Mammary epithelial cell (primary cell): ENCODE data around the gene IPO4.
"Not testable (repeated sequence)": the region's sequence is repeated elsewhere in the genome, so short reads cannot be mapped to it uniquely, and the experiment has no call there.

Source experiments
- EZH2 ChIP-seq: IDR thresholded peaks from 2 replicates; pipeline ENCODE4 v1.6.1; 2012; ENCODE audit warnings: low read length, inconsistent platforms, borderline replicate concordance
- TF ChIP-seq, protein P1 (sequence below), 2 donors: IDR thresholded peaks in 1 of 2; conservative IDR thresholded peaks in 1 of 2; 2 replicates each; pipeline ENCODE4 v1.5.1; 2011 to 2012; ENCODE audit warnings: inconsistent platforms in 2 of 2, low read length in 2 of 2, mild to moderate bottlenecking in 2 of 2, control low read depth in 1 of 2, low read depth in 1 of 2; ENCODE audit not compliant: insufficient read depth in 1 of 2; ENCODE audit errors: extremely low read depth in 1 of 2

DNA sequence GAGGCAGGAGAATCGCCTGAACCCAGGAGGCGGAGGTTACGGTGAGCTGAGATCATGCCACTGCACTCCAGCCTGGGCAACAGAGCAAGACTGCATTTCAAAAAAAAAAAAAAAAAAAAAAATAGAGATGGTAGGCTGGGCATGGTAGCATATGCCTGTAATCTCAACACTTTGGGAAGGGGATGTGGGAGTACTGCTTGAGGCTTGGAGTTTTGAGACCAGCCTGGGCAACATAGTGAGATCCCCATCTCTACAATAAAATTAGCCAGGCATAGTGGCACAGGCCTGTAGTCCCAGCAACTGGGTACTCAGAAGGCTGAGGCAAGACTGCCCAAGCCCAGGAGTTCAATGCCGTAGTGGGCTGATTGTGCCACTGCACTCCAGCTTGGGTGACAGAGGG lies 34.4 kb upstream of the IPO4 start:
- TF ChIP-seq, protein P1, sequence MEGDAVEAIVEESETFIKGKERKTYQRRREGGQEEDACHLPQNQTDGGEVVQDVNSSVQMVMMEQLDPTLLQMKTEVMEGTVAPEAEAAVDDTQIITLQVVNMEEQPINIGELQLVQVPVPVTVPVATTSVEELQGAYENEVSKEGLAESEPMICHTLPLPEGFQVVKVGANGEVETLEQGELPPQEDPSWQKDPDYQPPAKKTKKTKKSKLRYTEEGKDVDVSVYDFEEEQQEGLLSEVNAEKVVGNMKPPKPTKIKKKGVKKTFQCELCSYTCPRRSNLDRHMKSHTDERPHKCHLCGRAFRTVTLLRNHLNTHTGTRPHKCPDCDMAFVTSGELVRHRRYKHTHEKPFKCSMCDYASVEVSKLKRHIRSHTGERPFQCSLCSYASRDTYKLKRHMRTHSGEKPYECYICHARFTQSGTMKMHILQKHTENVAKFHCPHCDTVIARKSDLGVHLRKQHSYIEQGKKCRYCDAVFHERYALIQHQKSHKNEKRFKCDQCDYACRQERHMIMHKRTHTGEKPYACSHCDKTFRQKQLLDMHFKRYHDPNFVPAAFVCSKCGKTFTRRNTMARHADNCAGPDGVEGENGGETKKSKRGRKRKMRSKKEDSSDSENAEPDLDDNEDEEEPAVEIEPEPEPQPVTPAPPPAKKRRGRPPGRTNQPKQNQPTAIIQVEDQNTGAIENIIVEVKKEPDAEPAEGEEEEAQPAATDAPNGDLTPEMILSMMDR (conservative IDR thresholded peaks at IDR 0.05 in 1 of 2, IDR thresholded peaks at IDR 0.05 in 1 of 2; ENCODE audit: extremely low read depth in 1 of 2, insufficient read depth in 1 of 2, low read depth in 1 of 2, low read length in 2 of 2): not testable (repeated sequence)
- TF ChIP-seq EZH2: not testable (repeated sequence)
